Transverse colon (tissue), 4 donors: ENCODE data around the gene ARL15.

ENCODE experiments used
- CTCF ChIP-seq, 5 experiments: fragments of 200-600 bp in 3 of 5; fragments of 450-650 bp in 2 of 5; sonication (generic) in 3 of 5; IDR thresholded peaks; 1 replicate in 2 of 5; 2 replicates in 3 of 5; pipeline ENCODE4 v1.5.1; 2016 to 2017; ENCODE audit warnings: antibody characterized with exemption in 5 of 5, inconsistent platforms in 3 of 5, mild to moderate bottlenecking in 2 of 5, moderate library complexity in 1 of 5
- EP300 ChIP-seq: sonication (generic); formaldehyde crosslinking; IDR thresholded peaks from one replicate; pipeline ENCODE4 v1.6.1; 2017; ENCODE audit warnings: antibody characterized with exemption, low read depth
- POLR2A ChIP-seq: fragments of 450-650 bp; IDR thresholded peaks from one replicate; pipeline ENCODE4 v1.6.1; 2016; ENCODE audit warnings: antibody characterized with exemption, mild to moderate bottlenecking, moderate library complexity
- POLR2AphosphoS5 ChIP-seq, 3 donors: sonication (generic); formaldehyde crosslinking; IDR thresholded peaks; one replicate each; pipeline ENCODE4 v1.6.1; 2016; ENCODE audit warnings: antibody characterized with exemption in 3 of 3

DNA sequence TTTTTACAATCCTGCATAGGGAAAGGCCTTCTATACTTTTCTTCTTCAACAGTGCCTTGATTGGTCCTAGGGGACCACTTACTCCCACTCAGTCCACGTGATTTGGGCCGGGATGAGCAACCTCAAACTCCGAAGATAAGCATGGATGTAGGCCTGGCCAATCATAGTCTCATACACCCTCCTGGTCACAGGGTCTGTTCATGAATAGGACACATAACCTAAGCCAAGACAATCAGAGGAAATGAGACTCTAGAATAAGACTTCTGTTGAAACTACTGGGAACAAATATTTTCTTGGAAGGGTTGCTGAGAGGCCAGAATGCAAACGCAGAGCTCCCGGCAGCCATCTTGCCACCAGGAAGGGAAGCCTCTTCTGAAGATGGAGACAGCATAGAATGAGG is 68.1 kb downstream of the ARL15 start:
- TF ChIP-seq POLR2AphosphoS5 (IDR thresholded peaks at IDR 0.05) (no peak), CTCF (IDR thresholded peaks at IDR 0.05) (no peak), POLR2A (no peak), EP300 (no peak)
